RWPE1 (cell line): ENCODE results near the gene SMPD4.
A peak's percentile ranks its signal among the peaks of the same experiment; 100 is the strongest.
"Not testable (repeated sequence)": the region's sequence is repeated elsewhere in the genome, so short reads cannot be mapped to it uniquely, and the experiment has no call there.

Experiments used
- CTCF ChIA-PET: fragments of 350-600 bp; sonication (Branson Sonifier 250); formaldehyde crosslinking; extraction: SDS; loops from one replicate; lab custom pipeline; 2021; lab: Yijun Ruan, JAX
- POLR2A ChIA-PET: fragments of 400-600 bp; formaldehyde crosslinking; extraction: SDS; loops from one replicate; lab custom pipeline; 2020; ENCODE audit warnings: antibody characterized with exemption; ENCODE audit not compliant: low non-redundant PET; lab: Yijun Ruan, JAX
- DNase-seq: peaks from one replicate; pipeline ENCODE4 v3.0.0; 2012; ENCODE audit warnings: low spot score
- H3K27ac ChIP-seq: fragments of 450-650 bp; 2 replicates; pipeline ENCODE4 v1.5.1; 2017
- TF ChIP-seq, protein P1 (sequence below): fragments of 450-650 bp; conservative IDR thresholded peaks from 2 replicates; pipeline ENCODE4 v1.5.1; 2017; ENCODE audit warnings: low read depth, mild to moderate bottlenecking

The SMPD4 gene

DNA sequence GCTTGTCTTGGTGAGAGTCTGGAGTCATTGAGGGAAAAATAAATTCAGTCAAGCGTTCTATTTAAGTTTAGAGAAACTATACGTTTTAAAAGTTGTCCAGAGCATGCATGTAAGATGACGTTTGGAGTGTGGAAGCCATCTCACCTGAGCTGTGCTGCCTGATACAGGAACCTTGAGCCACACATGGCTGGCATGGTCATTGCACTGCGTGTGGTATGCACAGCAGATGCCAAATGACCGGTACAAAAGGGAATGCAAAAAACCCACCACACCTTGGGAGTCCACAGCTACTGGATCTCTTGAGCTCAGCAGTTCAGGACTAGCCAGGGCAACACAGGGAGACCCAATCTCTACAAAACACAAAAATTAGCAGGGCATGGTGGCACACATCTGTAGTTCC is 5.0 kb upstream of the SMPD4 start:
- H3K27ac ChIP-seq: peak overlapping the region; percentile 35

DNA sequence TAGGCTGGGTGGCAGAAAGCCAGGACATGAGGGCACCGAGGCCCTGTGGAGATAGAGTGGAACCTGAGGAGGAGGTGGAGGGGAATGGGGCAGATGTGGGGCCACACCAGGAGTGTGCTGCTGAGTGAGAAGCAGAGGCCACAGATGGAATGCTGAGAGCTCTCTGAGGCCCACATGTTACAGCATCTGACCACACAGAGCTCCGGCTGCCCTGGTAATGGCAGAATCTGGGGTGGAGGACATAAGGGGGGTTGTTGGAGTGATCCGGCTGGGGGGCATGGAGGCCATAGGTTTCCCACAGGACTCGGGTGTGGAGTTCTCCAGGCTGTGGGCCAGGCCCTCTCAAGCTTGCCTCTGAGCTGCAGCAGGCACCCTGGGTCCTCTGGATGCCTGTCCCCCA is 4.5 kb upstream of the SMPD4 start:
- DNase-seq: no peak
- peak overlapping the region; percentile 35 for H3K27ac ChIP-seq
- ChIA-PET POLR2A (interaction anchor here (1.0 kb wide), 1 partner anchor 1303 kb away, joined by 8 read pairs; no protein-coding TSS in a partner anchor), CTCF (interaction anchor here (0.6 kb wide), 1 partner anchor 130 kb away, joined by 3 read pairs; no protein-coding TSS in a partner anchor)
- TF ChIP-seq, protein P1, sequence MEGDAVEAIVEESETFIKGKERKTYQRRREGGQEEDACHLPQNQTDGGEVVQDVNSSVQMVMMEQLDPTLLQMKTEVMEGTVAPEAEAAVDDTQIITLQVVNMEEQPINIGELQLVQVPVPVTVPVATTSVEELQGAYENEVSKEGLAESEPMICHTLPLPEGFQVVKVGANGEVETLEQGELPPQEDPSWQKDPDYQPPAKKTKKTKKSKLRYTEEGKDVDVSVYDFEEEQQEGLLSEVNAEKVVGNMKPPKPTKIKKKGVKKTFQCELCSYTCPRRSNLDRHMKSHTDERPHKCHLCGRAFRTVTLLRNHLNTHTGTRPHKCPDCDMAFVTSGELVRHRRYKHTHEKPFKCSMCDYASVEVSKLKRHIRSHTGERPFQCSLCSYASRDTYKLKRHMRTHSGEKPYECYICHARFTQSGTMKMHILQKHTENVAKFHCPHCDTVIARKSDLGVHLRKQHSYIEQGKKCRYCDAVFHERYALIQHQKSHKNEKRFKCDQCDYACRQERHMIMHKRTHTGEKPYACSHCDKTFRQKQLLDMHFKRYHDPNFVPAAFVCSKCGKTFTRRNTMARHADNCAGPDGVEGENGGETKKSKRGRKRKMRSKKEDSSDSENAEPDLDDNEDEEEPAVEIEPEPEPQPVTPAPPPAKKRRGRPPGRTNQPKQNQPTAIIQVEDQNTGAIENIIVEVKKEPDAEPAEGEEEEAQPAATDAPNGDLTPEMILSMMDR: no peak

More for the DNA sequence above, 5.0 kb upstream of the SMPD4 start:
- CTCF ChIA-PET: interaction anchor here (0.6 to 0.7 kb wide), 2 partner anchors 109 to 130 kb away, joined by 3 to 4 read pairs; no protein-coding TSS in a partner anchor
- TF ChIP-seq, protein P1: no peak
- POLR2A ChIA-PET: interaction anchor here (1.0 kb wide), 1 partner anchor 1303 kb away, joined by 8 read pairs; no protein-coding TSS in a partner anchor
- DNase-seq: no peak

DNA sequence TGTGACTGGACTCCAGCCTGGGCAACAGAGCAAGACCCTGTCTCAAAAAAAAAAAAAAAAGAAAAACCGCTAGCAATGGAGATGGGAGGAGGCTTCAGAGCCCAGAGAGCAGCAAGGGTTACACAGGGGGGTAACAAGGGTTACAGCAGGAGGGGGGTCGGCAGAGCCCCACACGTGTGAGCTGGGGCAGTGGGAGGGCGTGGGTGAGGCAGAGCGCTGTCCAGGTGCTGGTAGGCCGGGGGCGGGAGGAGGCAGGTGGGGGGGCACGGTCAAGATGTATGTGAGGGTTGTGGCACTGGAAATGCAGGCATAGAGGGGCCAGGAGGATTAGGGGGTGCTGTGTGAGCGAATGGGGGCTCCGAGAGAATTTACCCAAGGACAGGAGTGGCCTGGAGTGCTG is 4.0 kb upstream of the SMPD4 start:
- DNase-seq: no peak
- TF ChIP-seq, protein P1: no peak
- ChIA-PET CTCF (interaction anchor here (0.6 kb wide), 1 partner anchor 103 kb away, joined by 4 read pairs; no protein-coding TSS in a partner anchor), POLR2A (interaction anchor here (1.0 kb wide), 1 partner anchor 1304 kb away, joined by 8 read pairs; no protein-coding TSS in a partner anchor)
- H3K27ac ChIP-seq: peak overlapping the region; percentile 35

DNA sequence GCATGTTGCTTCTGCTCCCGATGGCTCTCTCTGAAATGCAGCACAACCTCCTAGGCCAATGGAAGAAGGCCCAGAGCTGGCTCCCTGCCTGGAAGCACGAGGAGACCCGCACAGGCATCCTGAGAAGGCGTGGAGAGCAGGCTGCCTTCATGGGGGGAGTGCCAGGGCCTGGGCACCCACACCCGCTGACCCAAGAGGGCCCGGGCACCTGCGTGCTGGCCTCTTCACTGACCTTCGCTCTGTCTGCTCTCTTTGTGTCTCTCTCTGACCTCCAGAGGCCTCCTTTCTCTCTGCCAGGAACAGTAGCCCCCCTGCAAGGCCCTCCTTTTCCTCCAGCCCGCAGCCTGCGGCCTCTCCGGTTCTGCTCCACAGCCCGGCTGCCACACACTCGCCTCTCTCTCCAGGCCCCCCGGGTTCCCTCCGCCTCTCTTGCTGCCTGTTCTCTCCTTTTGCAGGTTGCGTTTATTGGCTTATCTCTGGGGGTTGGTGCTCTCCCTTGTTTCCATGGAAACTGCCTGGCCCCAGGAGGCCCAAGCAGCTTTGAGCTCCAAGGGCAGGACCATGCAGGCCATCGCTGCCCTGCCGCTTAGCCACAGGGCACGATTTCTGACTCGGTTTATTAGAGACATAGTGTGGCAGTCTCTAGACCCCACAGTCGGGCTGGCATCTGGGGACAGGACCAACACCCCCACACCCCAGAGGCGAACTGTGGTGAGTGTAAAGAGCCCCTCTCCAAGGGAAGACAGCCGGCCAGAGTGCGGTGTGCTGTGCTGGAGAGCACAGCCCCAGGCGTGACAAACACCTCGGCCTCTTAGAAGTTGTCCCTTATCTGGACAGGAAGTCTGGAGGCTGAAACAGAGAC is 2.3 kb upstream of the SMPD4 start:
- ChIA-PET POLR2A (no interaction called here), CTCF (no interaction called here)
- H3K27ac ChIP-seq: peak overlapping the region; percentile 89
- no peak for DNase-seq
- TF ChIP-seq, protein P1: no peak

DNA sequence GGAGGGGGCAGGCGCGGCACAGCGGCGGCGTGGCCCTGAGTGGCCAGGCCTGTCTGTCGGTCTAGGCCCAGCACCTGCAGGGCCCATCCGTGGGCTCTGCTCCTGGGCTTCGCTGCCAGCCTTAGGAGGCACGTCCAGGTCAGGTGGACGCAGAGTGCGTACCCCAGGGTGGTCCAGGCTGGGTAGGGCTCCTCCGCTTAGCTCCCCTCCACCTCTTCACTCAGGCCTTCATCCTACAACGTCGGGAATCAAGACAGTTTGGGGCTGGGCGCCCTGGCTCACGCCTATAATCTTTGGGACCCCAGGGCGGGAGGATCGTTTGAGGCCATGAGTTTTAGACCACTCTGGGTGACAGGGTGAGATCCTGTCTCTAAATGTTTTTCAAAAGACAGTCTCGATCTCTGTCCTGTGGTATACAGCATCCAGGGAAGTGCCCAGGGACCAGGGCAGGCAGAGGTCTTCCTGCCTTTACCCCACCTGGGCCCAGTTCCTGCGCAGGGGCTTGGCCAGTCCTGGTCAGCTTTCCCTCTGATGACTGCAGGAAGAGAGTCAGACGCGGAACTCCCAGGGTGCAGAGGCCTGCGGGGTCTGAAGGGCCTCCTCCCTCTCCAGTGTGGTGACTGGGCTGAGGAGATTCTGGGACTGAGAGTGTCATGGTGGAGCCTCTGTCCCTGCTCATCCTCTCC is 1.6 kb upstream of the SMPD4 start:
- POLR2A ChIA-PET, DNase-seq: not testable (repeated sequence)
- CTCF ChIA-PET: interaction anchor here (0.8 kb wide), 1 partner anchor 161 kb away, joined by 6 read pairs; no protein-coding TSS in a partner anchor
- peak overlapping the region; percentile 89 for H3K27ac ChIP-seq

DNA sequence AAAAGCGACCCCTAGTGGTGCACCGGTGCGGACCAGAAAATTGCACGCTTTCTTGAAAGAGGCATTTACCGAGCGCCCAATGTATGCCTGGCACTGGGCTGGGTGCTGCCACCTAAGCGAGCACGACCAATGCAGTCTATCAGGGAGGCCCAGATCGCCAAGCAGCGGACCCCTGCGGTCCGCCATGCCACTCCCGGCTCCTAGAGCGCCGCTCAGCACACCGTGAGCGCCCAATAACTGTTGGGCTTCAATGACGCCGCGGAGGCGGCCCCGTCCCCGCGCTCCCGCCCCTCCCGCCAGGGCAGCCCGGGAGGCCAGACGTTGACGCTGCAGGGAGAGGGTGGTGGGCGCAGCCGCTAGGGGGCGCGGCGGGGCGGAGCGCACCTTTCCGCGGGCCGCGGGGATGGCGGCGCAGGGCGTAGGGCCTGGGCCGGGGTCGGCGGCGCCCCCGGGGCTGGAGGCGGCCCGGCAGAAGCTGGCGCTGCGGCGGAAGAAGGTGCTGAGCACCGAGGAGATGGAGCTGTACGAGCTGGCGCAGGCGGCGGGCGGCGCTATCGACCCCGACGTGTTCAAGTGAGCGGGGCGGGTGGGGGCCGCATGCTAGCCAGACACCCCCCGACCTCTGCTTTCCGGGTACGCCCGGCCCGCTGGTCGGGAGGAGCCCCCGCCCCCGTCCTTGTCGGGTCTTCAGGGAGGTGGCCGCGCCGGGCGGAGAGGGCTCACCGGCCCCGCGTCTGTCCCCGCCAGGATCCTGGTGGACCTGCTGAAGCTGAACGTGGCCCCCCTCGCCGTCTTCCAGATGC is 679 bp upstream of the SMPD4 start, which contains the start of gene MZT2B:
MZT2B (plus strand) TSS at position 383 of the 803 bp plus-strand sequence; CDS start at position 404, 21 bp downstream.
- peak within 1 kb of the TSS; percentile 89 for H3K27ac ChIP-seq
- ChIA-PET POLR2A (interaction anchor here (0.5 to 1.6 kb wide), 3 partner anchors 12 to 160 kb away, joined by 3 to 5 read pairs (median 3); partner anchors contain the start of gene IMP4), CTCF (interaction anchor here (0.8 kb wide), 1 partner anchor 162 kb away, joined by 6 read pairs; no protein-coding TSS in a partner anchor)
- TF ChIP-seq, protein P1: peak; percentile 86
- peak; percentile 88 for DNase-seq

DNA sequence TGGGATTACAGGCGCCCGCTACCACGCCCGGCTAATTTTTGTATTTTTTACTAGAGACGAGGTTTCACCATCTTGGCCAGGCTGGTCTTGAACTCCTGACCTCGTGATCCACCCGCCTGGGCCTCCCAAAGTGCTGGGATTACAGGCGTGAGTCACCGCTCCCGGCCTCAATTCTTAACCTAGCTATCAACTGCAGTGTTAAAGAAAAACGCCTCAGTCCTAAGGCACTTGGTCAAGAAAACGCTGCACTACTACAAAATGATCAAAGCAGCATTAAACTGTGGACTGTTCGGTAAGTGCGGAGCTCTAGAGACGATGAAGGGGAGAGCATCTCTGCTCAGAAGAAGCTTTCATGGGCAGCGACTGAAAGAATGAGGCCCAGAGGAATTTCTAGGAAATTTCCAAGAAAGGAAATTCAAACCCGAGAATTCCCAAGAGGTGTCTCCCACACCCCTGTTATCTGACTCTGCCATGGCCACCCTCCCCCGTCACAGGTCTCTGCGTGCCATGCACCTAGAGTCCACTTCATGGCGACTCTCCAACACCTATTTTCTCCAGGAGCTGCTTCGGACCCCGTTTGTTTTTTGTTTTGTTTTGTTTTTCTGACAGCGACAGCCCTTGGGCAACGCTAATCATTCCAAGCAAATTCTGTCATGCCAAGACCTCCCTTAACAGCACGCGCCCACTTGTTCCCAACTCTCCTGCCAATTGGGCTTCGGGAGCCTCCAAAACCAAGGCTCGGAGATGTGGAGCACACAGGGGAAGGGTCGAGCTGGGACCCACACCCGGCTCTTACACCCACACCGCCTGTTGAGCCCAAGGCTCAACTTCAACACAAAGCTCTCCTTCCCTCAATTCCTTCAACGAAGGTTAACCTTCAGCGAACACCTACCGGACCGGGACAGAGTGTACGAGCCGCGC is 738 bp downstream of the SMPD4 start:
- ChIA-PET POLR2A (interaction anchor here (0.6 to 1.6 kb wide), 2 partner anchors 43 to 162 kb away, joined by 5 to 6 read pairs; partner anchors contain the start of gene IMP4), CTCF (interaction anchor here (0.5 to 0.7 kb wide), 3 partner anchors 25 to 158 kb away, joined by 3 read pairs; no protein-coding TSS in a partner anchor)
- DNase-seq: not testable (repeated sequence)
- H3K27ac ChIP-seq: peak overlapping the region; percentile 89

DNA sequence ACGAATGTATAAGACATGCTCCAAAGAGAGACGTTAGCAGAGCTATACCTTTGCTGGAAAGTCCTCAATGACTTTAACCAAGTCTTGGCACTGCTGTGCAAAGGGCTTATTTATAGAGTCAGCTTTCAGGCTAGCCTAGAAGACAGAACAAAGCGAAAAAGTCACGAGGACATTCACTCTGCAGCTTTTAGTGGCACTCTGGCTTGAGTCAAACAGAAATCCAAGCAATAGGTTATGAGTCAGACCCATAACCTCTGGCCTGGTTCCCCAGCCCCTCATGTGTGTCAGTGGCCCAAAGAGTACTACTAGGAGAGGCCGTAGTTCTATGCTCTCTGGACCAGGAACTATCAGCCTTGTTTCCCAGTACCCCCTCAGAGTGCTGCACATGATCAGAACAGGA is 6.5 kb downstream of the SMPD4 start:
- CTCF ChIA-PET, POLR2A ChIA-PET, H3K27ac ChIP-seq, DNase-seq: not testable (repeated sequence)
